Keratinocyte (primary cell): ENCODE measurements around the gene CORO2A. TPM values are rescaled to one million over a fixed set of nuclear protein-coding genes. Genes with fewer than 3 reads are reported as not detected.

Experiments
- DNase-seq: peaks from one replicate; pipeline ENCODE4 v3.0.0-alpha.2; 2011; ENCODE audit warnings: low read depth, missing footprints, low spot score
- FAIRE-seq: peaks from 2 replicates; lab custom pipeline; 2011; peaks lifted over from hg19 to GRCh38; lab: Jason Lieb, UNC
- H2AFZ ChIP-seq: 2 replicates; pipeline ENCODE4 v1.6.0; 2012; ENCODE audit warnings: low read length, control low read depth, inconsistent platforms; ENCODE audit not compliant: control insufficient read depth
- H3K27ac ChIP-seq: 2 replicates; pipeline ENCODE4 v1.5.1; 2011; ENCODE audit warnings: low read length; ENCODE audit not compliant: control insufficient read depth, insufficient read depth
- H3K27me3 ChIP-seq: 3 replicates; pipeline ENCODE4 v1.6.0; 2011; ENCODE audit warnings: low read length; ENCODE audit not compliant: control insufficient read depth, insufficient read depth; ENCODE audit errors: extremely low read depth
- H3K36me3 ChIP-seq, 2 experiments: 2 replicates in 1 of 2; 3 replicates in 1 of 2; pipeline ENCODE4 v1.5.1; 2011; ENCODE audit warnings: low read length in 2 of 2, mild to moderate bottlenecking in 1 of 2; ENCODE audit not compliant: control insufficient read depth in 2 of 2, insufficient read depth in 2 of 2; ENCODE audit errors: extremely low read depth in 1 of 2
- H3K4me1 ChIP-seq: 3 replicates; pipeline ENCODE4 v1.5.1; 2011; ENCODE audit warnings: low read length; ENCODE audit not compliant: control insufficient read depth, insufficient read depth; ENCODE audit errors: extremely low read depth
- H3K4me2 ChIP-seq: 3 replicates; pipeline ENCODE4 v1.6.0; 2011; ENCODE audit warnings: low read depth, low read length; ENCODE audit not compliant: control insufficient read depth, insufficient read depth; ENCODE audit errors: extremely low read depth
- H3K4me3 ChIP-seq, 3 experiments: fragments of 200-600 bp in 1 of 3; sonication (generic) in 1 of 3; 2 replicates in 2 of 3; 3 replicates in 1 of 3; pipeline ENCODE4 v1.5.1; 2011 to 2016; ENCODE audit warnings: low read length in 3 of 3, mild to moderate bottlenecking in 3 of 3, control low read depth in 2 of 3, inconsistent platforms in 1 of 3, low read depth in 1 of 3, mixed read lengths in 1 of 3, mixed run types in 1 of 3, moderate library complexity in 1 of 3; ENCODE audit not compliant: control insufficient read depth in 2 of 3, insufficient read depth in 2 of 3; ENCODE audit errors: extremely low read depth in 1 of 3
- H3K79me2 ChIP-seq: 2 replicates; pipeline ENCODE4 v1.6.0; 2012; ENCODE audit warnings: low read length; ENCODE audit not compliant: control insufficient read depth, insufficient read depth
- H3K9ac ChIP-seq: 3 replicates; pipeline ENCODE4 v1.6.0; 2011; ENCODE audit warnings: low read length; ENCODE audit not compliant: control insufficient read depth, insufficient read depth; ENCODE audit errors: extremely low read depth
- H3K9me1 ChIP-seq: 3 replicates; pipeline ENCODE4 v1.6.0; 2011; ENCODE audit warnings: low read length; ENCODE audit not compliant: control insufficient read depth, insufficient read depth; ENCODE audit errors: extremely low read depth
- H3K9me3 ChIP-seq: 2 replicates; pipeline ENCODE4 v1.5.1; 2012; ENCODE audit warnings: low read depth, low read length; ENCODE audit not compliant: control insufficient read depth
- H4K20me1 ChIP-seq: 3 replicates; pipeline ENCODE4 v1.6.0; 2011; ENCODE audit warnings: low read length; ENCODE audit not compliant: control insufficient read depth, insufficient read depth; ENCODE audit errors: extremely low read depth
- CTCF ChIP-seq, 3 experiments: IDR thresholded peaks in 1 of 3; conservative IDR thresholded peaks in 1 of 3; optimal IDR thresholded peaks in 1 of 3; 2 replicates in 2 of 3; 3 replicates in 1 of 3; pipeline versions ENCODE3 to v1.5.1; 2011; ENCODE audit warnings: low read length in 3 of 3, mild to moderate bottlenecking in 3 of 3, moderate library complexity in 2 of 3, control low read depth in 1 of 3, inconsistent platforms in 1 of 3; ENCODE audit not compliant: insufficient read depth in 2 of 3; ENCODE audit errors: extremely low read depth in 1 of 3
- EZH2 ChIP-seq: IDR thresholded peaks from one replicate; pipeline ENCODE4 v1.6.1; 2012; ENCODE audit warnings: inconsistent platforms, mild to moderate bottlenecking, low read length, moderate library complexity
- dilution Hi-C: fragments of 300-500 bp; cut with MboI; formaldehyde crosslinking; loops from one replicate; pipeline ENCODE4 v1.7.0; 2020; ENCODE audit warnings: low sequenced_read_pairs; ENCODE audit not compliant: extremely low pct_ligation_motif_present
- polyA plus RNA-seq, 5 experiments: library from polyadenylated mRNA; depleted of rRNA in 3 of 5; stranded (reverse) in 3 of 5; stranded (forward) in 1 of 5; unstranded in 1 of 5; fragments of >200 nt; gene quantifications; 1 replicate in 1 of 5; 2 replicates in 3 of 5; 3 replicates in 1 of 5; pipeline versions ENCODE4 v1.2.1 to v1.2.3, GENCODE V29; 2011 to 2012; ENCODE audit warnings: missing spikeins in 2 of 5, low read depth in 1 of 5, low replicate concordance in 1 of 5

The CORO2A gene
- polyA plus RNA-seq, 1 donor (not counting 4 experiments of a cell fraction or from before 2014, with no cell fraction given) = 31.7 TPM

- FAIRE-seq = no peak
- DNase-seq = no peak
- peak overlapping the region; percentile 89 for H3K27ac ChIP-seq
- peak overlapping the region; percentile 91 for H3K9ac ChIP-seq
- TF ChIP-seq EZH2 (no peak), CTCF (optimal IDR thresholded peaks at IDR 0.05 in 1 of 3, IDR thresholded peaks at IDR 0.05 in 1 of 3, conservative IDR thresholded peaks at IDR 0.05 in 1 of 3; ENCODE audit: extremely low read depth in 1 of 3, insufficient read depth in 2 of 3, low read length in 3 of 3) (no peak)
- H3K4me1 ChIP-seq = peaks cover 30% of the 10 kb centered on the region
- no peaks in the 10 kb centered on the region for H4K20me1 ChIP-seq
- peak overlapping the region; percentile 48 for H2AFZ ChIP-seq
- peaks cover 49% of the 10 kb centered on the region for H3K79me2 ChIP-seq
- dilution Hi-C loops = no loop called here
- no peaks in the 10 kb centered on the region for H3K27me3 ChIP-seq
- no peaks in the 10 kb centered on the region for H3K9me3 ChIP-seq
- peak overlapping the region; percentile 87 for H3K4me2 ChIP-seq
- H3K36me3 ChIP-seq = no peaks in the 10 kb centered on the region
- H3K4me3 ChIP-seq = peak overlapping the region; percentile 63 to 81 (median 79)
- peaks cover 3% of the 10 kb centered on the region for H3K9me1 ChIP-seq
Observed at GRCh38 chr9:98191671-98192502, 550 bp downstream of the CORO2A start.

- DNase-seq = no peak
- Histone ChIP-seq H3K4me2 (peak overlapping the region; percentile 87), H3K4me1 (peaks cover 30% of the 10 kb centered on the region), H3K36me3 (no peaks in the 10 kb centered on the region), H3K9ac (peak overlapping the region; percentile 91), H2AFZ (no peak overlapping the region), H4K20me1 (no peaks in the 10 kb centered on the region), H3K4me3 (peak overlapping the region; percentile 63 to 81 (median 79)), H3K79me2 (peaks cover 55% of the 10 kb centered on the region), H3K9me1 (peaks cover 3% of the 10 kb centered on the region), H3K9me3 (no peaks in the 10 kb centered on the region), H3K27me3 (no peaks in the 10 kb centered on the region), H3K27ac (peak overlapping the region; percentile 89)
- dilution Hi-C loops = no loop called here
- TF ChIP-seq CTCF (optimal IDR thresholded peaks at IDR 0.05 in 1 of 3, IDR thresholded peaks at IDR 0.05 in 1 of 3, conservative IDR thresholded peaks at IDR 0.05 in 1 of 3; ENCODE audit: extremely low read depth in 1 of 3, insufficient read depth in 2 of 3, low read length in 3 of 3) (no peak), EZH2 (no peak)
- FAIRE-seq = no peak
Observed at GRCh38 chr9:98191181-98191608, 1.2 kb downstream of the CORO2A start.
